Epidermal melanocyte (primary cell): ENCODE measurements around the gene DRC7.

Experiments
- DNase-seq: peaks from one replicate; pipeline ENCODE4 v3.0.0; 2011; ENCODE audit warnings: low spot score; ENCODE audit not compliant: insufficient read length

The DRC7 gene

GRCh38 chr16:57692636-57693035, 2.0 kb upstream of the DRC7 start:
- no peak for DNase-seq

DNA sequence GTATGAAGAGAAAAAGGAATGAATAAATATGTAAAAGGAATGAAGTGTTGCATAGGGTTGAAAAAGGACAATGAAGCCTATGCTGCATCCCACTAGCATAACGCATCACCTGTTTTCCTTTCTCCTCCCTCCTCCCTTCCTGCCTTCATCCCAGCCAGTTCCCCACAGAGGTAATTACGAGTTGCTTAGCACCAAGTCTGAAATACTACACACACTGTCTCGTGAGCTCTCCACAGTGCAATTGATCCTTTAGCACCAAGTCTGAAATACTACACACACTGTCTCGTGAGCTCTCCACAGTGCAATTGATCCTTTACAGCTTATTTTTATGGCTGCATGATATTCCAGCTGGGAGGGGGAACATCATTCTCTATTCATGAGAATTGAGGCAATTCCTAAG, 1.1 kb upstream of the DRC7 start:
- no peak for DNase-seq

DNA sequence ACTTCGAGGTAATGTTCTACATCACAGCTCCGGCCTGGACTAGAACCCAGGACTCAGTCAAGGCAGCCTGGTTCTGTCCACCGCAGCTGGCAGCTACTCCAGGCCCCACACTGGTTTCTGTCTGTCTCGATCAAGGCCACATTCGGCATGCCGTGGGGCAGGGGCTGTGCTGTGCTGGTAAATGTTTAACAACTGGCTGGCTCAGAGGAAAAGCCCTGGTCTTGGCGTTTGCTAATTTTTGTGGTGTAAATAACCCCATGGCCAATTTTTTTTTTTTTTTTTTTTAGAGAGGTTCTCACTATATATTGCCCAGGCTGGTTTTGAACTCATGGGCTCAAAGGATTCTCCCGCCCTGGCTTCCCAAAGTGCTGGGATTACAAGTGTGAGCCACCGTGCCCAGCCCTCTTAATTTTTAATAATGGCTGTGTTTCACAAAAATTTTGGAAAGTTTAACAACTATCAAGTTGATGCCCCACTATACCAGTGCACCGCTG, 328 bp upstream of the DRC7 start:
- no peak for DNase-seq

- DNase-seq = no peak
These were observed 1.1 kb downstream of the DRC7 start for GRCh38 chr16:57695680-57696069.

DNA sequence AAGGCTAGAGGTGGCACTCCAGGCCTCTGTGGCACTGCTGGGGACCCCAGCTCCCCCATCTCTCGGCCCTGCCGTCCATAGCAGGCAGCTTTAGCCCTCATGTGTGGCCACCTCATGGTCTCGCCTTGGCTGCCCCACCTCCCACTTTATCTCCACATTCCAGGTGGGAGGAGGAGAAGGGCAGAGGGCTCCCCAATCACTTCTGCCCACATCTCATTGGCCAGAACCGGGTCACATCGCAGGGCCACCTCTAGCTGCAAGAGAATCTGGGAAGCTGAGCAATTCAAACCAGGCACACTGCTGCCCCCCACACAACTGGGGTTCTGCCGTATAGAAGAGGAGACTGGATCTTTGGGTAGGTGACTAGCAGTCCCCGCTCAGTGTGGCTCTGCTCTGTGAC, 1.6 kb downstream of the DRC7 start:
- DNase-seq = no peak

- DNase-seq = no peak
These were observed 3.4 kb downstream of the DRC7 start for GRCh38 chr16:57697896-57698537.

- DNase-seq = no peak
These were observed 4.3 kb downstream of the DRC7 start for GRCh38 chr16:57698812-57699405.

DNA sequence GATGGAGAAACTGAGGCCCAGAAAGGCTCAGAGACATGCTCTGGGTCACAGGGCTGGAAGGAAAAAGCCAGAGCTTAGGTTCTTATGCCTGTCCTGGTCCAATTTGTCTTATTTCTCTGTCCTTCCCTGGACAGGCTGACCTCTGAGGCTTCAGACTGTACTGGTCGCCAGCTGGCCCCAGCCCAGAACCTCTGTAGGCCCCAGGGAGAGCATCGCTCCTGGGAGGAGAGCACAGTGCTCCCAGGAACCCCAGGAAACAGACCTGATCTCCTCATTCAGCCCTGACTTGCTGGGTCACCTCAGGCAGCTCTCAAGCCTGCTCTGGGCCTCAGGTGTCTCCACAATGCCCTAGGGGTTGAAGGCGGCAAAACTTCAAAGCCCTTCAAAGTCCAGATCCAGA, 4.9 kb downstream of the DRC7 start:
- no peak for DNase-seq

DNA sequence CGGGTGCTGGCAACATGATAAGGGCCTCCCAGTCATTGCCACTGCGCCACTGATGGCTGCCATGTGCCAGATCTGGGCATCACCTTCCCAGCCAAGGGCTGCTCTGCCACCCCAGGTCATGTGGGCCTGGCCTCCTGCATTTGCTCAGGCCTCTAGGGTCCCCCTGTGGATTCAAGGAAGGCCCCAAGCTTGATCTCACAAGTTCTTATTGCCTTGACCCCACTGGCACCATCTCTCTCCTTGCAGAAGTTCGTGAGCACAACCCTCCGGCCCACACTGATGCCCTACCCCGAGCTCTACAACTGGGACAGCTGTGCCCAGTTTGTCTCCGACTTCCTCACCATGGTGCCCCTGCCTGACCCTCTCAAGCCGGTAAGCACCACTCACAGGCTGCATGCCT, 5.3 kb downstream of the DRC7 start:
- DNase-seq = no peak

GRCh38 chr16:57700781-57701551, 6.4 kb downstream of the DRC7 start:
- no peak for DNase-seq

- no peak for DNase-seq
These were observed 7.3 kb downstream of the DRC7 start for GRCh38 chr16:57701759-57702371.

GRCh38 chr16:57703416-57704010, 8.9 kb downstream of the DRC7 start:
- no peak for DNase-seq

DNA sequence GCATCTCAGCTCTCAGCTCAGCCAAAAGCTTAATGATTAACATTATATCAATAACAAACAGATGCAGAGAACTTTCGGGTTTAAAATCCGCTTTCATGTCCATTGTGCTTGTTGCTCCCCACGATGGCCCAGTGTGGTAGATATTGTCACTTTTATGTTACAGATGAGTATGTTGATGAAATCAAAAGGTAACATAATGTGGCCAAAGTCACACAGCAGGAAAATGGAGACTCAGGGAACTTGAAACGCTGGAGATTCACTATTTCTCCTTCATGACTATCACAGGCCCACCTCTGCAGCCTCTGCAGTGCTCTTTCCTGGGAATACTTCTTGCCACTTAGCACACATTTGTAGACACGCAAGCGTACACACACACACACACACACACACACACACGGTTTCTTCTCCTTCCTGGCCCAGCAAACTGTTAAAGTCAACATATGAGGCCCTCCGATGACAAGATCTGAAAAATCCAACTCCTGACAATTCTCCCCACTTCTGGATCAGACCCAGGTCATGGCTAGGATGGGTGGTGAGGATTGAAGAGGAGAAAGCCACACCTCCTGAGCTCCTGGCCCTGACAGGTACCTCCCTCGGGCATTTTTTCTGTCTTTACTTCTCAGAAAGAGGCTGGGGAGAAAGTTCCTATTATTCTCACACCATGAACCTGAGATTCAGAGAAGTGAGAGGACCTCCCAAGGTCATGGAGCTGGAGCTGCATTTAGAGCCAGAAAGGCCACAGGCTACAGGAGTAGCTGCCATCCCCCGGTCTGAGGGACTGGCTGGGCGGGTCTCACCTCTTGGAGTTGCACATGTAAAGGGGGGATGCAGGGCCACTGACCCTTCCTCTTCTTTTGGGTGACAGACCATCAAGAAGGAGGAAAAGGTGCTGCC, 9.7 kb downstream of the DRC7 start:
- DNase-seq = no peak

- DNase-seq = no peak
These were observed 10.6 kb downstream of the DRC7 start for GRCh38 chr16:57704905-57705852.

DNA sequence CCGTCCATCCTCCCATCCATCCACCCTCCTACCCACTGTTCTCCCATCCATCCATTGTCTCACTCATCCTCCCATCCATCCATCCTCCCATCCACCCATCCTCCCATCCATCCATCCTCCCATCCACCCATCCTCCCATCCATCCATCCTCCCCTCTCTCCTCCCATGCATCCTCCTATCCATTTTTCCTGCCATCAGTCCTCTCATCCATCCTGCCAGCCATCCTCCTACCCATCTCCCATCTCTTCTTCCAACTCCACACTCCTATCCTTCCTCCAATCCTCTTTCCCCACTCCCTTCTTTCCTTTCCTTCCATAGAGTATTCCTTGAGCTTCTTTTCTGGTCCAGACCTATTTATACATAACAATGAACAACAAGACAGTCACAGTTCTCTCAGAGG, 12.1 kb downstream of the DRC7 start:
- no peak for DNase-seq

- DNase-seq = no peak
These were observed 12.7 kb downstream of the DRC7 start for GRCh38 chr16:57707331-57707730.

DNA sequence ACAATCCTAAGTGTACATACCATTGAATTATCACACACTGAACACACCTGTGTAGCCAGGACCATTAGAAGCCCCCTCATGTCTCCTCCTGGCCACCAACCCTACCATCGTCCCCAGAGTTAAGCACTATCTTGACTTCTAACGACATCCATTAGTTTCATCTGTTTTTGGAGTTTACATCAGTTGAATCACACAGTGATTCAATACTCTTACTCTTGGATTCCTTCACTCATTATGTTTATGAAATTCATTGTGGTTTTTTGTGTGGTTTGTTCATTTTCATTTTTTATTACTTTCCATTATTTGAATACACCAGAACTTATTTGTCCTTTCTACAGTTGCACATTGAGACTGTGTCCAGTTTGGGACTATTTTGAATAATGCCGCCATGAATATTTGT, 13.6 kb downstream of the DRC7 start:
- DNase-seq = no peak

DNA sequence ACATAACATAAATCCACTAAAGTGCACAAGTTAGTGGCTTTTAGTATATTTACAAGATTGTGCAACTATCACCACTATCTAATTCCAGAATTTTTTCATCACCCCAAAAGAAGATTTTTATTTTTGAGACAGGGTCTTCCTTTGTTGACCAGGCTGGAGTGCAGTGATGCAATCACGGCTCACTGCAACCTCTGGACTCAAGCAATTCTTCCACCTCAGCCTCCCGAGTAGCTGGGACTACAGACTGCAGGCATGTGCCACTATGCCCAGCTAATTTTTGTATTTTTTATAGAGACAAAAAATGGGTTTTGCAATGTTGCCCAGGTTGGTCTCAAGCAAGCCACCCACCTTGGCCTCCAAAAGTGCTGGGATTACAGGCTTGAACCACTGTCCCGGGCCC, 15.1 kb downstream of the DRC7 start:
- no peak for DNase-seq

DNA sequence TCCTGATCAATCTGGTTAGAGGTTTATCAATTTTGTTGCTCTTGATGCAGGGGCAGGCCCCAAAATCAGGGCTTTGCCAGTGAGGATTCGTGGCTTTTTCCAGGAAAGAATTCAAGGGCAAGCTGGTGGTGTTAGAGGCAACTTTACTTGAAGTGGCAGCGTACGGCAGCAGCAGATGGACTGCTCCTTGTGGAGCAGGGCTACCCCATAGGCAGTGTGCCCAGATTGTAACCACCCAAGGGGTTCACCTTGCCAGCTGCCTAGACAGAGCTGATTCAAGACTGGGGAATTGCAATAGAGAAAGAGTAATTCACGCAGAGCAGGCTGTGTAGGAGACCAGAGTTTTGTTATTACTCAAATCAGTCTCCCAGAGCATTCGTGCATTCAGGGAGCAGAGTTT, 16.7 kb downstream of the DRC7 start:
- DNase-seq = no peak

GRCh38 chr16:57711993-57712392, 17.4 kb downstream of the DRC7 start:
- DNase-seq = no peak
